GM15510 (cell line): ENCODE results near the gene LIG1.

ENCODE experiments used
- POLR2A ChIP-seq: IDR thresholded peaks from 3 replicates; pipeline ENCODE4 v1.6.1; 2011; ENCODE audit warnings: borderline replicate concordance; ENCODE audit not compliant: insufficient read length; ENCODE audit errors: extremely low read depth

LIG1 gene

DNA sequence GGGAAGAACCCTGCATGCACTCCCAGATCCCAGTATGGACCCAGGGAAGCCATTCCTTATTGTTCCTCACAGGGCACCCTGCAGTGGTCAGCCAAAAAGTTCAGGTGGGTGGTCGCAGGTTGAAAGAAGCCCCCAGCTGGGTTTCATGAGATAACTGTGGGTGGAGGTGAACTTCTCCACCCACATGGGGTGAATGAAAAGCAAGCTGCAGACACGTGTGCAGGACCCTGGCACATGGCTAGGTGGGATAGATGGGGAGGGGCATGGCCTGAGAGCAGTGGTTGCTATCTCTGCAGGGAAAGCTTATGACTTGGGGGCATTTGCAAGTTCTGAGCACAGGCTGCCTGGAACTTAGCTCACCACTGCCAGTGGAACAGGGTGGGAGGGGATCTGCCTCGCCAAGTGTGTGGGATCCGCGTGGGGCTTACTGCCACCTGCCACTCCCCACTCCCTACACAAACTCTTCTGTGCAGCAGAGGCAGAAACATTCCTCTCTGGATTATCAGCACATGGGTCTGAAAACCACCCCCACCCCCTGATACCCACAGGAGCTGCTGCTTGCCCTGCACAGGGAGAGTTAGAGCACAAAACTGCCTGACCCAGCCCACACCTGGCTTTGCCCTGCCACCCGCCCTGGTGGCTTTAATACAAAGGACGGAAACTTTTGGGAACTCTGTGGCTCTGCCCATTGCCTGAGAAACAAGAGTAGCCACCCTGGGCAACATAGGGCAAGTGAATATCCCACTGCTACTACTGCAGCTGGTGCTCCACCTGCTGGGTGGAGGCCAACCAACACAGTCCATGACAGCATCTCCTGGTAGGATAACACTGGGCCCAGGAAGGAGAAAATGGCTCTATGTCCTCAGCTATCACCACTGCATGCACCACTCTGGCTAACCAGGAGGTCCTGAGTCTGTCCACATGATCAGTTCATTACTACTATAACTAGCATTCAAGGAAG lies 84.0 kb downstream of the LIG1 start:
- TF ChIP-seq POLR2A = no peak

DNA sequence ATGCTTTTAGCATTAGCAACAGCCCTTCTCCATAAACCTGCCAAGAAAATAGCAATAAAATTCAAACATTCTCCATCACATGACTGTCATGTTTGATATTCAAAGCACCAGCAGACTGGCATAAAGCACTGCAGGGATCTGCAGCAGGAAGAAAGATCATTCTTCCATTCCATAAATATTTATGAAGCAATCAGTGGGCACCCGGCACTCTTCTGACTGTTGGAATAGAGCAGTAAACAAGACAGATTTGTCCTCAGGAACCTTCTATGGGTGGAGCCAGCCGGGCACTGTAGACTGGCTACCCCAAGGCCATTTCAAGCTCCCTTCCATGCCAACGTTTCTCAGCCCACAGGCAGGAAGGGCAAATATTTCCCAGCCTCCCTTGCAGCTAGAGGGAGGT lies 85.1 kb downstream of the LIG1 start:
- no peak for TF ChIP-seq POLR2A

DNA sequence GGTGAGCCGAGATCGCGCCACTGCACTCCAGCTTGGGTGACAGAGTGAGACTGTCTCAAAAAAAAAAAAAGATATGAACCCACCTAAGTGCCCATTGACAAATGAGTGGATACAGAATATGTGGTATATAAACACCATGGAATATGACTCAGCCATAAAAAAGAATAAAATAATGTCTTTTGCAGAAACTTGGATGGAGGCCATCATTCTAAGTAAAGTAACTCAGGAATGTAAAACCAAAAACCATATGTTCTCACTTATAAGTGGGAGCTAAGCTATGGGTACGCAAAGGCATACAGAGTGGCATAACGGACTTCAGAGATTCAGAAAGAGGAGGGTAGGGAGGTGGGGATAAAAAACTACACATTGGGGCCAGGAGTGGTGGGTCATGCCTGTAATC lies 89.0 kb downstream of the LIG1 start:
- no peak for TF ChIP-seq POLR2A

DNA sequence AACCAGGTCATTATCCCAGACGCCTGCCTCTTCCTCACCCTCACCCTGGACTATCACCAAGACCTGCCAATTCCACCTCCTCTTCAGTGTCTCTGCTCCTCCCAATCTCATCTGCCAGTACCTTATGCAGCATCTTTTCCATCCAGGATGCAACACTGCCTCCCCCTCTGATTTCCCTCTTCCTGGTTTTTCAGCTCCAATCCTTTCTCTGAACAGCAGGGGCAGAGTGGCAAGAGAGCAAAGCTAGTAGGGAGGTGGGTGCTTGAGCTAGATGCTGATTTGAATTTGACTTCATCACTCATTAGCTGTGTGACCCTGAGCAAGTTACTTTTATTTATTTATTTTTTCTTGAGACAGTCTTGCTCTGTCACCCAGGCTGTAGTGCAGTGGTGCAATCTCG lies 100.7 kb downstream of the LIG1 start:
- TF ChIP-seq POLR2A = no peak
